HG03442 (cell line): ENCODE results near the gene PPP2R5C.
A peak's percentile ranks its signal among the peaks of the same experiment; 100 is the strongest.

ENCODE experiments used
- ATAC-seq: cut with Tn5 transposase; IDR thresholded peaks from one replicate; pipeline ENCODE4 v1.9.1; 2021; ENCODE audit warnings: mild to moderate bottlenecking, moderate library complexity; ENCODE audit not compliant: unreplicated experiment

The PPP2R5C gene

GRCh38 chr14:101838476-101838875 lies 77.0 kb downstream of the PPP2R5C start:
- ATAC-seq, result no peak

- peak; percentile 58 for ATAC-seq
Observed at GRCh38 chr14:101839236-101839635, 77.7 kb downstream of the PPP2R5C start.

DNA sequence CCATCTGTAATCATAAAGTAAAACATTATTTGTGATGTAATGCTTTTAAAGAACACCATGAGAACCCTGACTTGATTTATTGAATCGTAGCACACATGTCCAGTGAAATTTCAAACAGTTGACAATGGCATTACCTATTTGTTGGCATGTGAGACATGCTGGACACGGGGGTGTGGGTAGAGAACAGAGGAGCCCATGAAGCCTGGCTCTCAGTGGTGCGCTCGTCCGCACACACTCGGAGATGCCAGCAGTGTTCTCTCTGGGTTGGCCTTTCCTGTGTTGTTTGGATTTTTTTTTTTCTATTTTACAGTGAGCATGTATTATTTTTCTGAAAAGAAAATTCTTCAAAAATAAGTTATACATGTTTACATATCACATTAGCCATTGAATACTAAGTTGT lies 78.2 kb downstream of the PPP2R5C start:
- no peak for ATAC-seq

- ATAC-seq, result no peak
Observed at GRCh38 chr14:101840649-101841369, 79.3 kb downstream of the PPP2R5C start.

- ATAC-seq, result no peak
Observed at GRCh38 chr14:101843038-101843437, 81.5 kb downstream of the PPP2R5C start.

DNA sequence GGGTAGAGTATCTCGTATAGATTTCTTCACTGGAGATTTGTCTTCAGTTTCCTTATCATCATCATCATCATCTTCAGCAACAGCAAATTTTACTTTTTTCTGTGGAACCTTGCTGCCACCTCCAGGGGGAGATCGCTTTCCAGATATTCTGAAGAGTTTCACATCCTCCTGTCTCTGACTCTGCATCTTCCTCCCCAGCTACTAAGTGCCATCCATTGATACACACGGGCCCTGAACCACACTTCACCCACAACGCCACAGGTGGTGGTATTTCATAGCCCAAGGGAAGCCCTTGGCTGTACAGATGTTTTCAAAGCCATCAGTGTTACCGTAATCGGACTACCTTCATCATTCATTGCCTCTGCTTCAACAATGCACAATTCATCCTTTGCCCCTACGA lies 82.2 kb downstream of the PPP2R5C start:
- ATAC-seq, result peak; percentile 45

DNA sequence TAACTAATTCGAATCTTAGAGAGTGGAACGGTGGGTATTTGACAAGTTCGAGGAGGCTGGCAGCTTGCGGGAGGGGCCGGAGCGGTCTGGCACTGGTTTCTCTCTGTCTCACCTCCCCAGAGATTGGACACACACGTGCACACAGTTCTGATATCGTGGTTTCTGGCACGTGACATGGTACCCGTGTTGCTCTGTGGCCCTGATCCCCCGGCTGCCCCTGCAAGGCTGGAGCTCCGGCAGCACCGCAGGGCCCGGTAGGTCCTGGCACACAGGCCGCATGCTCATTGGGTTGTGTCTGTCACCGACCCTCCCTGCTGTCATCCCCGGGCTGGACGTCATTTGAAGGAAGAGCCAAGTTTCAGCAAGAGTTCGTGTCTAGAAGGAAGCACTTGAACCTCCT lies 82.7 kb downstream of the PPP2R5C start:
- ATAC-seq, result no peak

DNA sequence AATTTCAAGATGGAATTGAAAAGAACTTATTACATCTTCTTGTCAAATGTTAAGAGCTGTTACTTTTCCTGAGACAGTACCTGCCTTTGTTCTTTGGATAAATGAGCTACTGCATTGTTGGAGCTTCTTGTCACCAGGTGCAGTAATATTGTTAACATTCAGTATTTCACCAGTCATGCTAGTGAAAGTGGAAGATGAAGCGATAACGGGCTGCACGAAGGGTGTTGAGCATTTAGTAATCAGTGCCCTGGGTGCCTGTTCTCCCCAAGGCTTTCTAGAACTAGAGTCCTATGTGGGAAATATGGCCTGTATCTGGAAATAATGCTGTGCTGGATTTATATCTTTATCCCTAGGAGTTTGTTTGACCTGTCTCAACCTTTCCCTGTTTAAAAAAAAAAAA lies 83.2 kb downstream of the PPP2R5C start:
- ATAC-seq, result no peak

GRCh38 chr14:101845496-101845895 lies 84.0 kb downstream of the PPP2R5C start:
- ATAC-seq, result no peak

- no peak for ATAC-seq
Observed at GRCh38 chr14:101845896-101846295, 84.4 kb downstream of the PPP2R5C start.

GRCh38 chr14:101849125-101849524 lies 87.6 kb downstream of the PPP2R5C start:
- ATAC-seq, result peak; percentile 62

GRCh38 chr14:101849640-101850039 lies 88.1 kb downstream of the PPP2R5C start:
- ATAC-seq, result no peak

GRCh38 chr14:101851183-101851582 lies 89.7 kb downstream of the PPP2R5C start:
- no peak for ATAC-seq

DNA sequence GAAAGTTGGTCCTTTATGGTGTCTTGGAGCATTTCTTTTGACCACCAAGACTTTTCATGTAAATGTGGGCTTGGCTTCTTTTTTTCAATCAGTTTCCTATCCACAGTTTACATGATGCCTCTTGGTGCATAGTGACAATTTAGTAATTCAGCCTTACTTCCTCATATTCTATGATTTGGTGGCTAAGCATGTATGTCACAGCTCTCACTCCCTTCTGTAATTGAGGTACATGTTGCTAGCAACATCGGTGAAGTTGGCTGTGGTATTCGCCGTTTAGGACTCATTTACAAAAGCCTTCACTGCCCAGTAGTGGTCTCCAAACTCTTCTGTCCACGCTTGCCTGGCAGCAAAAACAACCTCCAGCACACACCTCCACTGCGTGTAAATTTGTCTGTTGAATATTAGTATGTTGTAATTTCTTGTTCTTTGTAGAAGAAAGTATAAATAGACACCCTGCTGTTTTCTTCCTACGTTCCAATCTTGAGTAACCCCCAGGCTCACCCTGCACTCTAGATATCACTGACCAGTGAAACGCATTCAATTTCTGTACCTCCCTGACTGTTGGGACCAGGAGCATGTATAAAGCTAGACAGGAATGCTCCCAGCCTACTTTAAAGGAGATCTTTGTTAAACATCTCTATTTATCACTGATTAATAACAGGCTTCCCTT lies 90.4 kb downstream of the PPP2R5C start:
- no peak for ATAC-seq

- ATAC-seq, result no peak
Observed at GRCh38 chr14:101852785-101853184, 91.3 kb downstream of the PPP2R5C start.

GRCh38 chr14:101853455-101854018 lies 92.0 kb downstream of the PPP2R5C start:
- ATAC-seq, result no peak

DNA sequence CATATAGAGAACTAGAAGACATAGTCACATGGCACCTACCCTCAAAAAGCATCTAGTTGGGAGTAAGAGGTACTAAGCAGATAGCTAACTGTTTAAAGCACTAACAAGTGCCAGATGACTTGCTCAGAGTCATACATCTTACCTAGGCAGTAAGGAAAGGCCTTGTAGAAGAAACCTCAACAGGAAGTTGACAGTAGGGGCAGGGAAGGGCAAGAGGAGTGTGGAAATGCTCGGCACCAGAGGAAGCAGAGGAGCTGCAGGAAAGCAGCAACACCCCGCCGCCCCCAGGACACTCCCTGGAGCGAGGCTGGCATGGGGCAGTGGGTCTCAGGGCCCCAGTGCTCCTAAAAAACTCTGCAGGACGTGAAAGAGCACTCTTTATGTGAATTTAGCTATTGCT lies 92.9 kb downstream of the PPP2R5C start:
- ATAC-seq, result no peak

DNA sequence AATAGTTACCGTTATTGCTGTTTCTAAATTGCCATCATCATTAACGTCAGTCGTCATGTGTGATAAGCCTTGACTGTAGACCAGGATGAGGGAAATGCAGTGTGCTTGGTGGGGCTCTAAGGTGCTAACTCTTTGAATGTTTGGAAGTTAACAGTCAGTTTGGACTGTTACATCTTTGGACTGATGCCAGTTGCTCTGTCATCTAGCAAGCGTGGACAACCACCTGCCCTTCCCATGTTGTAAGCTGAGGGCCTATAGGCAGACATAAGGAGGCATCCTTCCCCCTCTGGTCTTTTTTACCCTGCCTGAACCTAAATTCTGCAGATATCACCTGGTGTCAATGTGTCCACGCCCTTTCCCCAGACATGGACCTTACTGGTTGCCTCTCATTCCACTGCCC lies 94.4 kb downstream of the PPP2R5C start:
- no peak for ATAC-seq

GRCh38 chr14:101856536-101856935 lies 95.0 kb downstream of the PPP2R5C start:
- ATAC-seq, result no peak

- no peak for ATAC-seq
Observed at GRCh38 chr14:101857226-101857625, 95.7 kb downstream of the PPP2R5C start.

GRCh38 chr14:101858791-101859537 lies 97.5 kb downstream of the PPP2R5C start:
- ATAC-seq, result no peak

- no peak for ATAC-seq
Observed at GRCh38 chr14:101859538-101859902, 98.0 kb downstream of the PPP2R5C start.
